GM19467 (cell line): ENCODE data around the gene NTRK2.
A peak's percentile ranks its signal among the peaks of the same experiment; 100 is the strongest.

ENCODE experiments used
- ATAC-seq: cut with Tn5 transposase; IDR thresholded peaks from one replicate; pipeline ENCODE4 v1.9.1; 2021; ENCODE audit warnings: mild to moderate bottlenecking, moderate library complexity; ENCODE audit not compliant: unreplicated experiment

The NTRK2 gene

GRCh38 chr9:84929068-84929467 is 259.5 kb downstream of the NTRK2 start:
- no peak for ATAC-seq

DNA sequence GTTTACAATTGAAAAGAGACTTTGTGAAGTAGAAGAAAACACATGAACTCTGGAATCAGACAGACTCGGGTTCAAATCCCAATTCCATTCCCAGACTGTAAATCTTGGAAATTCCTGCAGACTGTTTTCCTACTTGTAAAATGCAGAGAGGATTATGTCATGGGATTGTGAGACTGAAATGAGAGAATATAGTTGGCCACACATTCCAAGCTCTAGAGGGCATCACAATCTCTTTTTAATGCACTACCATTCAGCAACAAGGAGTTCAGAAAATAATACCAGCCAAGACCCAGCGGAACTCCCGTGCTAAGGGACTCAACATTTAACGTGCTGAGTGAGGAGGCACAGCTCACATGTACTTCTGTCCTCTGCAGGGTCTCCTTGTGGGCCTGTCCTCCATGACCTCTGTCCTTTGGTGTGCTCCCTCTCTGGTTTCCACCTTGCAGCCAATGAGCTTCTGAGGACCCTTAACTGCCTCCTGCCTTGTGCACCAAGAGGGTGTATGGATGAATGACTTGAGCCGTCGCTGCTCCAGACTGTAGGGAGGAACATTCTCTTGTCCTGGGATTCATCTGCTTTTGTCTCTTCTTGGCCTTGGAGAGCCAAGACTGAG is 263.5 kb downstream of the NTRK2 start:
- ATAC-seq = no peak

DNA sequence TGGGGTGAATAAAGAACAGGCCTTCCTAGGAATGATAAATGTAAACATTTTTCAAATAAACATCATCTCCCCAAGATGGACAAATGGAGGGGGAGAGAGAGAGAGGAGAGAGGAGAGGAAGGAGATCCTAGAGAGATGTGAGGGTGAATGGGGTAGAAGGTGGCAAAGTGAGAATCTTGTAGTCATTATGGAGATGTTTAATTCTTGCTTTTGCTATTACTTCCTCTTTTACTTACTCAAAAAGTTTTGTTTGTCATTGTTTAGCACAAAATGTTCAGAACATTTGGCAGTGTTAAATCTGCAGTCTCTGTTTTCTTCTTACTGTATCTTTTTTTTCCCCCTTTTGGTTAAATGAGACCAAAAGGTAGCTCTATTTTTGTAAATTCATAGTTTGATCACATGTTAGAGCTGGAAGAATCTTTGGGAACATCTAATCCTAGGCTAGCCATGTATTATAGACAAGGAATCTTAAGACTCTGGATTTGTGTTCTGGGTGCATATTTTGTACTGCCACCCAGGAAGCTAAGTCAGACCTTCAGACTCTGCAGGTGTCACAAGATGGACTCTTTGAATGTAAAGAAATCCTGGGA is 266.1 kb downstream of the NTRK2 start:
- ATAC-seq = no peak

DNA sequence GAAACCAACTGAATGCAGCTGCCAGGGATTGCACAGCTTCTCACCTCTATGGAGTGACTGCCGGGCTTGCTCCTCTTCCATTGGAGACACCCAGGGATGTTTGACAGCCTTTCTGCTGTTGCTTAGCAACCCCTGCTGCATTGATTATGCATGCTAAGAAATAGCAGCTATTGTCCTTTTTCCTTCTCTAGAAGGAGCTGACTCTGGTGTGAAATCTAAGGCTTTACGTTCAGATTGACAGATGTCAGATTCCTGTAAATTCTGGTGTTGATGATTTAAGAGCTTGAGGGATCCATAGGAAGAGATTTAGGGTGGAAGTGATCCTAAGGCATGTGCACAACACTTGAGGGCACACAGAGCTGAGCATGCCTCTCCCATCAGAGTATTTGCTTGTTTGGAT is 267.7 kb downstream of the NTRK2 start:
- ATAC-seq = no peak

DNA sequence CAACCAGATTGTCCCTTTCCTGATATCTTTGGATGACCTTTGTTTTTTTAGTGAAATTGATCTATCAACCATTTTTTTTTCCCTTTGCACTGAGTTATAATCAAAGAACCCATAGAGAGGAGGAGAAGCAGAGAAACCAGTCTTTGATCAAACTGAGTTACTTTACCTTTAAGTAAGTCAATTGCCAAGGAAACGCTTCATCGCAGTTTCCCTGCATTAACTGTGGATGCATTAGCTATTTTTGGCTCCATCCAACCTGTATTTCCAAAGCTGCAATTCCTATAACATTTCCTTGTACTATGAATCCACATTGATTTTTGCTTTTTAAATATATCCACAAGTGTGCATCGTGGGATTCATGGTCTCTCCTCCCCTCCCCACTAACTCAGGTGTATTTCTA is 268.1 kb downstream of the NTRK2 start:
- no peak for ATAC-seq

DNA sequence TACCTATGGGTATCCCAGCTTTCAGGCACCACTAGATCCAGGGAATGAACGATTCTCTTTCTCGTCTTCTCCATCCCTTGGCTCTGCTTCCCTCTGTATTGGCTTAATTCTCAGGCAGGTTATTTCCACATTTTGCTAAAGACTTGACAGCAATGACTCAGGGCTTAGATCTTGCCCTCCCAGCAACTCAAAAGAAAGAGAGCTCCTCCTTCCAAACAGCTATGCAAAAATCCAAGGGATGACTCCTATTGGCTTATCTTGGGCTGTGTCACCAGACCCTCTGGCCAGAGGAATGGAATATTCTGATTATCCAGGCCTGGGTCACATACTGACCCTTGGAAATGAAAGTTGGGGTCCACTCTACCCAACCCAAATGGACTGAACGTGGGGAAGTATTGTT is 270.2 kb downstream of the NTRK2 start:
- no peak for ATAC-seq

DNA sequence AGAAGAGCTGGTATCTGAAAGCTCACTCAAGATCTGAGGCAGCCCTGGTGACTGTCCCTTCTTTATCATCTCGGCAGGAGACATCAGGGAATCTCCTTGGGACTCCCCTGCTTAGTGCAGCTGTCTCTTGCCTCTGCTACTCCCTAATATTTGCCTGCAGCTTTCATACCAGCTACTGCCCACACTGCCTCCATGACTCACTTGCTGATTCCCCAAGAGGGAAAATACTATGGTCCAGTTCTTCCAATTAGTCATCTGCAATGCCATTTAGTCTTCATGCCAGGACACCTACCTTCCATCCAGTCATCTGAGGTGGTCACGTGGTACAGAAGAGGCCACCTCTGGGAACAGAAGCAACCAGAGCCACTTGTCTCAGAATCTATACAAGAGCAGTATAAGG is 270.8 kb downstream of the NTRK2 start:
- no peak for ATAC-seq

GRCh38 chr9:84941792-84942191 is 272.3 kb downstream of the NTRK2 start:
- no peak for ATAC-seq

GRCh38 chr9:84943482-84944050 is 274.0 kb downstream of the NTRK2 start:
- no peak for ATAC-seq

GRCh38 chr9:84945878-84946538 is 276.5 kb downstream of the NTRK2 start:
- no peak for ATAC-seq

DNA sequence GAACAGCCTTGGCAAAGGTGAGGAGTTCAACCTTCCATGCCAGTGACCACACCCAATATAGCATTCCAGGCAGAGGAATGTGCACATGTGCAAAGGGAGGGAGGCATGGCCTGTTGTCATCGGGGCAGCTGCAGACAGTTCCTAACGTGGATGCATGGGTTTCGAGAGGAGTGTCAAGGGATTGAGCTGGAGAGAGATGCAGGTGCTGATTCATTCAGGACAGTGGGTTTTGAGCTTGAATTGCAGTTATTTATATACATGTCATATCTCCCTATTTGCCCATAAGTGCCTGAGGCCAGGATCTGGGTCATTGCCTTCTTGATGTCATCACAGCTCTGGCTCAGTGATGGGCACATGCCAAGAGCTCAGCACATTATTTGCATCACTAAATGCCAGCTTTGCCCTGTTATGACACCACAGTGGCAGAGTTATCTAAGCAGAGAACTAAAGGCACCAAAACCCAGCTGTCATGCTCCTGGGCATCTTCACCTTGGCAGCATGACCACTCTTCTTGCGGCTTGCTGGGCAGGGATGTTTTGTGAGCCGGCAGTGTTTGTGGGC is 278.0 kb downstream of the NTRK2 start:
- ATAC-seq = no peak

DNA sequence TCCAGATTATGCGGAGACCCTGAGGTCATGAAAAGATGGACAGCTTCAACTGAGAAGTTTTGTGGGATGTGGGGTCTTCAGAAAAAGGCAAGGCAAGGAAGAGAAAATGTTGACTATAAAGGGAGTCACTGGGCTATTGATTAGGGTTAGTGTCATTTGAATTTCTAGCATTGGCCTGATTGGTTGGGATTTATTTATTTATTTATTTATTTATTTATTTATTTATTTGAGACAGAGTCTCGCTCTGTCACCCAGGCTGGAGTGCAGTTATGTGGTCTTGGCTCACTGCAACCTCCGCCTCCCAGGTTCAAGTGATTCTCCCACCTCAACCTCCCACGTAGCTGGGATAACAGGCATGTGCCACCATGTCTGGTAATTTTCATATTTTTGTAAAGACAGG is 279.7 kb downstream of the NTRK2 start:
- no peak for ATAC-seq

GRCh38 chr9:84949971-84950370 is 280.4 kb downstream of the NTRK2 start:
- ATAC-seq = no peak

- ATAC-seq = no peak
Observed at GRCh38 chr9:84950879-84951811, 281.6 kb downstream of the NTRK2 start.

GRCh38 chr9:84953252-84953773 is 283.8 kb downstream of the NTRK2 start:
- no peak for ATAC-seq

DNA sequence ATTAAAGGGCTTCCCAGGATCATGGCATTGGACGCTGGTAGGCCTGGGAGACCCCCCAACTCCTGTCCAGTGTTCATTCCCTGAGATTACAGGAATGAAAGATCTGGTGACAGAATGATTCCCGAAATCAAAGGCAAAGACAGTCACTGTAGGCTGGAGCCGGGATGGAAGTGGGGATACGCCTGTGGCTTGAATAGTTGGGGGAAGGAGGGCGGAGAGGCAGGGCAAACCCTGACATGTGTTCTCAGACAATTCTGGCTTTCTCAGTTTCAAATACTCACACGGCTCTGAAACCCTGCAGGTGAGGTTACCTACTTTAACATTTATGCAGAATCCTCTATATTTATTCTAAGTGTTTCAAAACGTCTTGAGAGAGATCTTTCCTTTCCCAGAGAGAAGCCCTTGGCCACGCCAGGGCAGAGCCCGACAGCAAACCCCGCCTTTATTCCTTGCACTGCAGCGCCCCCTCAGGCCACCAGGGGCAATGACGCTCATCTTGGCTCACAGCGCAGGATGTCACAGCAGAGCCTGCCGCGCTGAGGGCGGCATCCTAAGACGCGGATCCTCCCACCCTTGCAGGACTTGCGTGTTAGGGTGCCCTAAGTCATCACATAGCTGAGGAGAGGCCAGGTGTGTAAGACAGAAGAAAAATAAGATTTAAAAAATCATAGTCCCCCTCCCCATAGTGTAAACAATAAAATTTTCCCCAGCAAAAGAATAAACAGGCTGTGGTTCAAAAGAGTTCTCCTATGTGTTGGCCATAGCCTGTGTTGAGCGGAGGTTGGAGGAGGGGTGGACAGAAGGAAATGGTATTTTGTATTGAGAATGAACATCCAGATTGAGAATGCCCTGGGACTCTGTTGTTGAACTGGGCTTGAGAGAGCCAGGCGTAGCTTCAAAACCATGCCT is 284.5 kb downstream of the NTRK2 start:
- peak; percentile 95 for ATAC-seq

DNA sequence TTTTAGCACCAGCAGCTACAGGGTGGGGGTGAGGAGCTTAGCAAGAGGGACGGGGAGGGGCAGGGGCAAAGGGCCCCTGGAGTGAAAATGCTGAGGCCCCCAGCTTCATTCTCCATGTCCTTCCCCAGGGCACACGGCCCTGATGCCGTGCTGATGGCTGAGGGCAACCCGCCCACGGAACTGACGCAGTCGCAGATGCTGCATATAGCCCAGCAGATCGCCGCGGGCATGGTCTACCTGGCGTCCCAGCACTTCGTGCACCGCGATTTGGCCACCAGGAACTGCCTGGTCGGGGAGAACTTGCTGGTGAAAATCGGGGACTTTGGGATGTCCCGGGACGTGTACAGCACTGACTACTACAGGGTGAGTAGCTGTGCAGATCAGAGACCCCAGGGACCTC is 285.6 kb downstream of the NTRK2 start:
- no peak for ATAC-seq

GRCh38 chr9:84955971-84956370 is 286.4 kb downstream of the NTRK2 start:
- ATAC-seq = no peak

DNA sequence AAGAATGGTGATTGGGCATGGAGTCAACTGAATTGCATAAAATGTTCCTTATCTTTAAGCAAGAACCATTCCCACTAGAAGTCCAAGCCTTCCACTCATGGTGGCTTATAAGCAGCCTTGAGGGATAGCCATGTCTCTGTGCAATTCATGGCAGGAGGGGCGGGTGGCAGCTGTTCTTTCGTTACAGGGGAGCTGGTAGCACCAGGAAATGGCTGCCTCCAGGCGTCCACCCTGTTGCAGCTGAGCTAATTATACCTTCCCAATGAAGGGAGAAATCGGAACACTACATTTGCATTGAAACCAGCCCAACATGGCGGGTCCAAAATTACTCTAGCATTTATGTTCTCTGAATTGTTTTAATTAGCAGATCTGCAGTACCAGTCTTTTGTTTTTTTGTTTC is 289.8 kb downstream of the NTRK2 start:
- ATAC-seq = no peak
